GM20000 (cell line): ENCODE data around the gene NARS2.
A peak's percentile ranks its signal among the peaks of the same experiment; 100 is the strongest.

Experiments
- DNase-seq: peaks from one replicate; pipeline ENCODE4 v3.0.0; 2012; ENCODE audit warnings: low spot score
- CTCF ChIP-seq: IDR thresholded peaks from 2 replicates; pipeline ENCODE4 v1.5.1; 2012; ENCODE audit warnings: mild to moderate bottlenecking, control low read depth; ENCODE audit errors: extremely low read depth, missing control alignments

NARS2 gene

GRCh38 chr11:78549624-78550409 lies 24.8 kb downstream of the NARS2 start:
- no peak for TF ChIP-seq CTCF
- DNase-seq: no peak

GRCh38 chr11:78548911-78549590 lies 25.6 kb downstream of the NARS2 start:
- no peak for TF ChIP-seq CTCF
- no peak for DNase-seq

- no peak for DNase-seq
- TF ChIP-seq CTCF: no peak
These were observed 26.5 kb downstream of the NARS2 start for GRCh38 chr11:78547931-78548705.

- no peak for TF ChIP-seq CTCF
- DNase-seq: peak; percentile 20
These were observed 32.7 kb downstream of the NARS2 start for GRCh38 chr11:78542007-78542406.

- no peak for DNase-seq
- no peak for TF ChIP-seq CTCF
These were observed 33.1 kb downstream of the NARS2 start for GRCh38 chr11:78541537-78541936.

GRCh38 chr11:78540256-78540655 lies 34.4 kb downstream of the NARS2 start:
- no peak for TF ChIP-seq CTCF
- DNase-seq: no peak

- no peak for DNase-seq
- TF ChIP-seq CTCF: no peak
These were observed 35.2 kb downstream of the NARS2 start for GRCh38 chr11:78539506-78539905.
